ENCODE data around the gene RDM1.

GRCh38 chr17:35898283-35899070, 32.1 kb downstream of the RDM1 start:
- TF ChIP-seq MAX (IDR thresholded peaks at IDR 0.05) (no peak), REST (IDR thresholded peaks at IDR 0.05; ENCODE audit: low read depth) (no peak), USF1 (IDR thresholded peaks at IDR 0.05) (no peak), RAD21 (IDR thresholded peaks at IDR 0.05; ENCODE audit: low read depth) (no peak), EGR1 (IDR thresholded peaks at IDR 0.05) (no peak), CEBPB (IDR thresholded peaks at IDR 0.05) (no peak), EP300 (IDR thresholded peaks at IDR 0.05; ENCODE audit: borderline replicate concordance) (no peak), TEAD4 (IDR thresholded peaks at IDR 0.05) (no peak)

Data from Ishikawa (cell line).